H1 (cell line): ENCODE measurements around the gene MTF1.

Source experiments
- EZH2 ChIP-seq: fragments of 200-600 bp; sonication (generic); IDR thresholded peaks from 2 replicates; pipeline ENCODE4 v1.7.1; 2012; ENCODE audit warnings: low read depth, mild to moderate bottlenecking, moderate library complexity, low read length, inconsistent platforms; ENCODE audit not compliant: severe bottlenecking
- GTF2F1 ChIP-seq: IDR thresholded peaks from 2 replicates; pipeline ENCODE4 v1.6.1; 2012; ENCODE audit warnings: low read depth, low read length, improper control_type of control experiment, borderline replicate concordance
- KDM5A ChIP-seq: fragments of 200-600 bp; IDR thresholded peaks from 2 replicates; pipeline ENCODE4 v1.7.1; 2012; ENCODE audit warnings: mild to moderate bottlenecking, low read length, inconsistent platforms, mixed read lengths
- POLR2A ChIP-seq, 2 experiments: IDR thresholded peaks; 1 replicate in 1 of 2; 2 replicates in 1 of 2; pipeline ENCODE4 v1.6.1; 2011; ENCODE audit warnings: low read depth in 2 of 2, low read length in 2 of 2, mild to moderate bottlenecking in 2 of 2; ENCODE audit errors: control extremely low read depth in 1 of 2
- POLR2AphosphoS5 ChIP-seq: IDR thresholded peaks from 2 replicates; pipeline ENCODE4 v1.6.1; 2011; ENCODE audit warnings: low read depth, low read length
- RFX5 ChIP-seq: IDR thresholded peaks from 2 replicates; pipeline ENCODE4 v1.6.1; 2011; ENCODE audit warnings: low read depth, low read length, improper control_type of control experiment, borderline replicate concordance
- SIX5 ChIP-seq: IDR thresholded peaks from 2 replicates; pipeline ENCODE4 v1.6.1; 2011; ENCODE audit warnings: mild to moderate bottlenecking, low read depth, low read length
- ZNF274 ChIP-seq: IDR thresholded peaks from 2 replicates; pipeline ENCODE4 v1.7.0; 2012; ENCODE audit warnings: low read length, borderline replicate concordance; ENCODE audit errors: extremely low read depth
- TF ChIP-seq, protein P1 (sequence below), 3 experiments: IDR thresholded peaks; 1 replicate in 2 of 3; 2 replicates in 1 of 3; pipeline versions ENCODE4 v1.5.1 to v1.6.1; 2011; ENCODE audit warnings: low read length in 3 of 3, mild to moderate bottlenecking in 3 of 3, inconsistent platforms in 2 of 3, low read depth in 1 of 3, moderate library complexity in 1 of 3; ENCODE audit not compliant: insufficient read depth in 1 of 3; ENCODE audit errors: control extremely low read depth in 1 of 3
- TF ChIP-seq, protein P2 (sequence below): IDR thresholded peaks from 2 replicates; pipeline ENCODE4 v1.6.1; 2012; ENCODE audit warnings: inconsistent platforms

DNA sequence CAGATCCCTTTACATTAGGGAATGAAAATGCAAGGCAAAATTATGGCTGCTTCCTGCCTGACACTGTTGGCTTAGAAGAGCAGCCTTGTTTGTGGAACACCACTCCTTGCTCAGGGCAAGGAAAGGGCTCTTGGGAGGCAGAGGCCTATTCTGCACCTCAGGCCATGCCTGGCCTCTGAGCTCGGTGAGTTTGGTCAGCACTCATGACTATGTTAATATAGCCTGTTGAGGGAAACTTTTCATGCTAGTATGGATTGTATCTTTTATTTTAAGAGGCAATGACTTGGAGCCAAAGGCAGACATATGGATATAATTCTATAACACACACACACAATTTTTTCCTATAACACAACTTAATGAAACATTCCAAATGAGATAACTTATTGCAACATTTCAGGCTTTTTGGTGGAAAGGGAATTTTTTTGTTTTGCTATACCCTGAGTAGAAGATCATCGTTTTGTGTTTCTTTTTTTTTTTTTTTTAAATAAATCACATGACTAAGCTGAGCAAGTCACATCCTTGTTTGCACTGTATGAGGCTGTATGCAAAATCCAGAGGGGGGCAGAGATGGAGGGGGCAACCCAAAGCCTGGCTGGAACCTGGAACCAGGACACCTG, 45.8 kb downstream of the MTF1 start:
- TF ChIP-seq ZNF274: no peak
- TF ChIP-seq, protein P1, sequence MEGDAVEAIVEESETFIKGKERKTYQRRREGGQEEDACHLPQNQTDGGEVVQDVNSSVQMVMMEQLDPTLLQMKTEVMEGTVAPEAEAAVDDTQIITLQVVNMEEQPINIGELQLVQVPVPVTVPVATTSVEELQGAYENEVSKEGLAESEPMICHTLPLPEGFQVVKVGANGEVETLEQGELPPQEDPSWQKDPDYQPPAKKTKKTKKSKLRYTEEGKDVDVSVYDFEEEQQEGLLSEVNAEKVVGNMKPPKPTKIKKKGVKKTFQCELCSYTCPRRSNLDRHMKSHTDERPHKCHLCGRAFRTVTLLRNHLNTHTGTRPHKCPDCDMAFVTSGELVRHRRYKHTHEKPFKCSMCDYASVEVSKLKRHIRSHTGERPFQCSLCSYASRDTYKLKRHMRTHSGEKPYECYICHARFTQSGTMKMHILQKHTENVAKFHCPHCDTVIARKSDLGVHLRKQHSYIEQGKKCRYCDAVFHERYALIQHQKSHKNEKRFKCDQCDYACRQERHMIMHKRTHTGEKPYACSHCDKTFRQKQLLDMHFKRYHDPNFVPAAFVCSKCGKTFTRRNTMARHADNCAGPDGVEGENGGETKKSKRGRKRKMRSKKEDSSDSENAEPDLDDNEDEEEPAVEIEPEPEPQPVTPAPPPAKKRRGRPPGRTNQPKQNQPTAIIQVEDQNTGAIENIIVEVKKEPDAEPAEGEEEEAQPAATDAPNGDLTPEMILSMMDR (IDR thresholded peaks at IDR 0.05; ENCODE audit: control extremely low read depth in 1 of 3, insufficient read depth in 1 of 3, low read depth in 1 of 3, low read length in 3 of 3): no peak
- TF ChIP-seq EZH2: no peak
- no peak for TF ChIP-seq KDM5A
- TF ChIP-seq, protein P2, sequence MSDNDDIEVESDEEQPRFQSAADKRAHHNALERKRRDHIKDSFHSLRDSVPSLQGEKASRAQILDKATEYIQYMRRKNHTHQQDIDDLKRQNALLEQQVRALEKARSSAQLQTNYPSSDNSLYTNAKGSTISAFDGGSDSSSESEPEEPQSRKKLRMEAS: no peak
- TF ChIP-seq POLR2A (IDR thresholded peaks at IDR 0.05; ENCODE audit: control extremely low read depth in 1 of 2, low read depth in 2 of 2, low read length in 2 of 2): no peak
- TF ChIP-seq RFX5: no peak
- TF ChIP-seq POLR2AphosphoS5: no peak
- no peak for TF ChIP-seq GTF2F1
- TF ChIP-seq SIX5: no peak
